Skeletal muscle tissue (tissue), 4 donors: ENCODE results near the gene NAV3. TPM values are rescaled to one million over a fixed set of nuclear protein-coding genes. Genes with fewer than 3 reads are reported as not detected.

Experiments used
- H3K27ac ChIP-seq: one replicate; pipeline ENCODE4 v1.7.0; 2013; ENCODE audit warnings: mild to moderate bottlenecking, low read depth, low read length, inconsistent platforms
- H3K27me3 ChIP-seq, 3 donors: one replicate each; pipeline ENCODE4 v1.7.0; 2013; ENCODE audit warnings: low read length in 3 of 3; ENCODE audit not compliant: control insufficient read depth in 3 of 3, insufficient read depth in 3 of 3
- H3K36me3 ChIP-seq, 3 donors: one replicate each; pipeline ENCODE4 v1.7.0; 2013; ENCODE audit warnings: low read length in 3 of 3; ENCODE audit not compliant: control insufficient read depth in 3 of 3, insufficient read depth in 3 of 3
- H3K4me1 ChIP-seq, 3 donors: one replicate each; pipeline ENCODE4 v1.7.0; 2013; ENCODE audit warnings: low read length in 3 of 3, mild to moderate bottlenecking in 3 of 3; ENCODE audit not compliant: control insufficient read depth in 3 of 3, insufficient read depth in 3 of 3
- H3K4me3 ChIP-seq, 3 donors: one replicate each; pipeline ENCODE4 v1.7.0; 2013; ENCODE audit warnings: low read length in 3 of 3
- H3K9ac ChIP-seq, 3 donors: one replicate each; pipeline ENCODE4 v1.7.0; 2013; ENCODE audit warnings: low read length in 3 of 3, mild to moderate bottlenecking in 3 of 3, moderate library complexity in 2 of 3, low read depth in 1 of 3
- H3K9me3 ChIP-seq, 3 donors: one replicate each; pipeline ENCODE4 v1.7.0; 2013; ENCODE audit warnings: low read length in 3 of 3; ENCODE audit not compliant: control insufficient read depth in 3 of 3
- total RNA-seq: library from RNA; depleted of rRNA; stranded (reverse); fragments of >200 nt; gene quantifications from one replicate; pipeline ENCODE4 v1.2.3, GENCODE V29; 2014
- donor health status: Osteomylitis.

The NAV3 gene
- total RNA-seq, 1 donor from 2014 or later, result 32.9 TPM

- no peaks in the 10 kb centered on the region for H3K4me1 ChIP-seq
- H3K27ac ChIP-seq, result no peak overlapping the region
- H3K36me3 ChIP-seq, result no peaks in the 10 kb centered on the region
- H3K4me3 ChIP-seq, result no peak overlapping the region
- H3K27me3 ChIP-seq, result no peaks in the 10 kb centered on the region
- no peak overlapping the region for H3K9ac ChIP-seq
- H3K9me3 ChIP-seq, result no peaks in the 10 kb centered on the region
Measured at GRCh38 chr12:77813558-77813957, 17.1 kb upstream of the NAV3 start.

- Histone ChIP-seq H3K9me3 (no peaks in the 10 kb centered on the region), H3K27ac (no peak overlapping the region), H3K4me1 (no peaks in the 10 kb centered on the region), H3K4me3 (no peak overlapping the region), H3K9ac (no peak overlapping the region), H3K27me3 (no peaks in the 10 kb centered on the region), H3K36me3 (no peaks in the 10 kb centered on the region)
Measured at GRCh38 chr12:77814386-77814785, 16.3 kb upstream of the NAV3 start.

- Histone ChIP-seq H3K4me1 (no peaks in the 10 kb centered on the region), H3K36me3 (no peaks in the 10 kb centered on the region), H3K27me3 (no peaks in the 10 kb centered on the region), H3K27ac (no peak overlapping the region), H3K9ac (no peak overlapping the region), H3K4me3 (no peak overlapping the region), H3K9me3 (no peaks in the 10 kb centered on the region)
Measured at GRCh38 chr12:77816196-77816595, 14.5 kb upstream of the NAV3 start.

GRCh38 chr12:77817276-77817675 lies 13.4 kb upstream of the NAV3 start:
- Histone ChIP-seq H3K27me3 (no peaks in the 10 kb centered on the region), H3K27ac (no peak overlapping the region), H3K9ac (no peak overlapping the region), H3K4me1 (no peaks in the 10 kb centered on the region), H3K36me3 (no peaks in the 10 kb centered on the region), H3K9me3 (no peaks in the 10 kb centered on the region), H3K4me3 (no peak overlapping the region)

DNA sequence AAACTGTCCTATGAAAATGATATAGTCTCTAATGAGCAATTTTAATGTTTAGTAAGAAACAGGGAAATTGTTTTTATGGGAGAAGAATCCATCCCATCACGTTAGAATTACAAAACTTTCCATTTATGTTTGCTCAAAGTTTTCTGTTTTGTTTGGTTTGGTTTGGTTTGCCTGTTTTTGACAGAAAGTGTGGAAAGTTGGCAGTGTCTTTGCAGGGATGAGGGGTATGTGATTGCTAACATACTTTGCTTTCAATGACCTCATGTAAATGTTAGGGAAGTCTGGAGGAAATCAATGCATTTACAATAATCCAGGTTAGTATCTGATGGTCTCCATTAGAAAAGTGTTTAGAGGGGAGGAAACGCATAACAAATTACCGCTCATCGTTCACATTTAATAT lies 12.3 kb upstream of the NAV3 start:
- Histone ChIP-seq H3K4me1 (no peaks in the 10 kb centered on the region), H3K9me3 (no peaks in the 10 kb centered on the region), H3K27ac (no peak overlapping the region), H3K27me3 (no peaks in the 10 kb centered on the region), H3K9ac (no peak overlapping the region), H3K36me3 (no peaks in the 10 kb centered on the region), H3K4me3 (no peak overlapping the region)

- Histone ChIP-seq H3K27ac (no peak overlapping the region), H3K4me1 (no peaks in the 10 kb centered on the region), H3K36me3 (no peaks in the 10 kb centered on the region), H3K27me3 (no peaks in the 10 kb centered on the region), H3K4me3 (no peak overlapping the region), H3K9ac (no peak overlapping the region), H3K9me3 (no peaks in the 10 kb centered on the region)
Measured at GRCh38 chr12:77821699-77822203, 8.9 kb upstream of the NAV3 start.

GRCh38 chr12:77833329-77833728 lies 2.6 kb downstream of the NAV3 start:
- no peaks in the 10 kb centered on the region for H3K9me3 ChIP-seq
- H3K4me1 ChIP-seq, result no peaks in the 10 kb centered on the region
- H3K36me3 ChIP-seq, result no peaks in the 10 kb centered on the region
- H3K9ac ChIP-seq, result no peak overlapping the region
- no peak overlapping the region for H3K27ac ChIP-seq
- peak overlapping the region in 1 of 3 donors; percentile 39 for H3K4me3 ChIP-seq
- H3K27me3 ChIP-seq, result no peaks in the 10 kb centered on the region

GRCh38 chr12:77834618-77835017 lies 3.9 kb downstream of the NAV3 start:
- no peak overlapping the region for H3K27ac ChIP-seq
- H3K9ac ChIP-seq, result no peak overlapping the region
- H3K4me3 ChIP-seq, result no peak overlapping the region
- H3K36me3 ChIP-seq, result no peaks in the 10 kb centered on the region
- H3K9me3 ChIP-seq, result no peaks in the 10 kb centered on the region
- no peaks in the 10 kb centered on the region for H3K4me1 ChIP-seq
- no peaks in the 10 kb centered on the region for H3K27me3 ChIP-seq

DNA sequence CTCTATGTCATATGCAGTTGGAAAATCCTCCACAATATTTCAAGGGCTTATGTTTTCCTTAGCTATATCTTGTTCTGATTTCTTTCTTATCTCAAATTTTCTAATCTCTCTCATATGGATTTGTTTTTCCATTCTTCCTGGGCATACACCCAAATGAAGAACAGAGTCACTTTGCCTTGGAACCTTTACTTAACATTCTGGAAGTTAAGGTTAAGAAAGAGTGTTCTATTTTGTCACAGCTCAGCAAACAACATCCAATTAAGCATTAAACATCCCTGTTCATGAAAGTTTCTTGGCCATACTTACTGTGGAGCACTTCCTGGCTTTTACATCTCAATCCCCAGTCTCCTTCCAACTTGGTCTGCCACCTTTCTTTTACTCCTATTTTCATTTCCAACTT lies 5.3 kb downstream of the NAV3 start:
- no peak overlapping the region for H3K4me3 ChIP-seq
- H3K27ac ChIP-seq, result no peak overlapping the region
- no peak overlapping the region for H3K9ac ChIP-seq
- H3K36me3 ChIP-seq, result no peaks in the 10 kb centered on the region
- H3K27me3 ChIP-seq, result no peaks in the 10 kb centered on the region
- H3K9me3 ChIP-seq, result no peaks in the 10 kb centered on the region
- no peaks in the 10 kb centered on the region for H3K4me1 ChIP-seq

- Histone ChIP-seq H3K27me3 (no peaks in the 10 kb centered on the region), H3K36me3 (no peaks in the 10 kb centered on the region), H3K27ac (no peak overlapping the region), H3K9ac (no peak overlapping the region), H3K4me3 (no peak overlapping the region), H3K4me1 (no peaks in the 10 kb centered on the region), H3K9me3 (no peaks in the 10 kb centered on the region)
Measured at GRCh38 chr12:77837876-77838291, 7.2 kb downstream of the NAV3 start.

GRCh38 chr12:77841521-77841920 lies 10.8 kb downstream of the NAV3 start:
- Histone ChIP-seq H3K4me1 (no peaks in the 10 kb centered on the region), H3K27ac (no peak overlapping the region), H3K27me3 (no peaks in the 10 kb centered on the region), H3K4me3 (no peak overlapping the region), H3K36me3 (no peaks in the 10 kb centered on the region), H3K9me3 (no peaks in the 10 kb centered on the region), H3K9ac (no peak overlapping the region)
